Activated CD4-positive, CD25-positive, alpha-beta regulatory T cell treated with anti-CD3 and anti-CD28 coated beads, Interleukin-2, amount 50 U/mL, for 24 hours (primary cell): ENCODE data around the gene SCN8A.
A peak's percentile ranks its signal among the peaks of the same experiment; 100 is the strongest.
"Not testable (repeated sequence)": the region's sequence is repeated elsewhere in the genome, so short reads cannot be mapped to it uniquely, and the experiment has no call there.

Experiments used
- ATAC-seq, 2 donors: fragments of 150-1000 bp; cut with Tn5 transposase; one replicate each; pipeline ENCODE4 v1.10.0; 2021; ENCODE audit warnings: mild to moderate bottlenecking in 1 of 2, moderate library complexity in 1 of 2

The SCN8A gene

GRCh38 chr12:51591016-51591901 is at the start of gene SCN8A:
Gene SCN8A, plus strand, starts transcription at chr12:51591233. Its CDS starts 71,585 bp downstream, at chr12:51662818.
- ATAC-seq: peak; percentile 53 to 58

- no peak for ATAC-seq
These were observed 44.9 kb upstream of the SCN8A start for GRCh38 chr12:51546097-51546496.

GRCh38 chr12:51547606-51548005 is 43.4 kb upstream of the SCN8A start:
- ATAC-seq: no peak

- ATAC-seq: no peak
These were observed 42.8 kb upstream of the SCN8A start for GRCh38 chr12:51548241-51548640.

- no peak for ATAC-seq
These were observed 41.4 kb upstream of the SCN8A start for GRCh38 chr12:51549637-51550036.

- ATAC-seq: not testable (repeated sequence)
These were observed 22.6 kb upstream of the SCN8A start for GRCh38 chr12:51568271-51569032.

- no peak for ATAC-seq
These were observed 11.6 kb upstream of the SCN8A start for GRCh38 chr12:51579321-51579850.

- no peak for ATAC-seq
These were observed 2.0 kb upstream of the SCN8A start for GRCh38 chr12:51589060-51589459.

- no peak for ATAC-seq
These were observed 1.4 kb upstream of the SCN8A start for GRCh38 chr12:51589557-51590176.

GRCh38 chr12:51590347-51591015 is 552 bp upstream of the SCN8A start:
- ATAC-seq: peak; percentile 92

- ATAC-seq: no peak
These were observed 1.1 kb downstream of the SCN8A start for GRCh38 chr12:51592034-51592705.

GRCh38 chr12:51593021-51593420 is 2.0 kb downstream of the SCN8A start:
- no peak for ATAC-seq

- no peak for ATAC-seq
These were observed 2.5 kb downstream of the SCN8A start for GRCh38 chr12:51593539-51593938.

GRCh38 chr12:51598156-51598555 is 7.1 kb downstream of the SCN8A start:
- no peak for ATAC-seq

GRCh38 chr12:51600721-51601120 is 9.7 kb downstream of the SCN8A start:
- ATAC-seq: no peak

GRCh38 chr12:51601241-51601640 is 10.2 kb downstream of the SCN8A start:
- ATAC-seq: no peak

GRCh38 chr12:51605896-51606295 is 14.9 kb downstream of the SCN8A start:
- not testable (repeated sequence) for ATAC-seq

- ATAC-seq: not testable (repeated sequence)
These were observed 16.2 kb downstream of the SCN8A start for GRCh38 chr12:51607197-51607596.

- ATAC-seq: no peak
These were observed 29.4 kb downstream of the SCN8A start for GRCh38 chr12:51620448-51620847.

GRCh38 chr12:51621156-51621922 is 30.3 kb downstream of the SCN8A start:
- no peak for ATAC-seq

GRCh38 chr12:51622564-51622963 is 31.5 kb downstream of the SCN8A start:
- no peak for ATAC-seq
